ENCODE results near the gene SMCHD1. TPM values are rescaled to one million over a fixed set of nuclear protein-coding genes. Genes with fewer than 3 reads are reported as not detected.
A peak's percentile ranks its signal among the peaks of the same experiment; 100 is the strongest.

The SMCHD1 gene
- total RNA-seq, 4 donors from 2014 or later = 57.2 to 204 (median 105) TPM

DNA sequence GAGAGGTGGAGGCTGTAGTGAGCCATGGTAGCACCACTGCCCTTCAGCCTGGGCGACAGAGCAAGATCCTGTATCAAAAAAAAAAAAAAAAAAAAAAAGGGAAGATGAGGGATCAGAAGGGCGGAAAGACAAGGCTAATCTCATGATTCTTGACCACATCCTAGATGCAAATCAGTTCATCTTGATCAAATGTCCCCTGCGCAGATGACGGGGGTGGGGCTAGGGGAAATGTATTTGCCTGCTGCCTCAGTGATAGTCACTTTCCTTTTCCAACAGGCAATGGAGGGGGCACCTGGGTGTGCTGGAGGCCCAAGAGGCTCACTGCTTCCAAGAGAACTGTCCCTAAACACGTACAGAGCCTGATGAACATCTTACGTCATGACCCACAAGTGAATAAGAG is 187.6 kb downstream of the SMCHD1 start:
- Histone ChIP-seq H3K4me3 (no peak overlapping the region), H3K36me3 (no peaks in the 10 kb centered on the region), H3K27me3 (peaks cover 0 to 10% of the 10 kb centered on the region in 2 donors), H3K9me3 (no peaks in the 10 kb centered on the region), H3K4me1 (peaks cover 0 to 22% (median 5%) of the 10 kb centered on the region in 4 donors), H3K27ac (peak overlapping the region in 1 of 4 donors; percentile 3)
- DNase-seq = peak in 2 of 3 donors; percentile 70 to 78
- no peak for TF ChIP-seq POLR2A (IDR thresholded peaks at IDR 0.05)
- TF ChIP-seq, protein P1, sequence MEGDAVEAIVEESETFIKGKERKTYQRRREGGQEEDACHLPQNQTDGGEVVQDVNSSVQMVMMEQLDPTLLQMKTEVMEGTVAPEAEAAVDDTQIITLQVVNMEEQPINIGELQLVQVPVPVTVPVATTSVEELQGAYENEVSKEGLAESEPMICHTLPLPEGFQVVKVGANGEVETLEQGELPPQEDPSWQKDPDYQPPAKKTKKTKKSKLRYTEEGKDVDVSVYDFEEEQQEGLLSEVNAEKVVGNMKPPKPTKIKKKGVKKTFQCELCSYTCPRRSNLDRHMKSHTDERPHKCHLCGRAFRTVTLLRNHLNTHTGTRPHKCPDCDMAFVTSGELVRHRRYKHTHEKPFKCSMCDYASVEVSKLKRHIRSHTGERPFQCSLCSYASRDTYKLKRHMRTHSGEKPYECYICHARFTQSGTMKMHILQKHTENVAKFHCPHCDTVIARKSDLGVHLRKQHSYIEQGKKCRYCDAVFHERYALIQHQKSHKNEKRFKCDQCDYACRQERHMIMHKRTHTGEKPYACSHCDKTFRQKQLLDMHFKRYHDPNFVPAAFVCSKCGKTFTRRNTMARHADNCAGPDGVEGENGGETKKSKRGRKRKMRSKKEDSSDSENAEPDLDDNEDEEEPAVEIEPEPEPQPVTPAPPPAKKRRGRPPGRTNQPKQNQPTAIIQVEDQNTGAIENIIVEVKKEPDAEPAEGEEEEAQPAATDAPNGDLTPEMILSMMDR (IDR thresholded peaks at IDR 0.05) = no peak

DNA sequence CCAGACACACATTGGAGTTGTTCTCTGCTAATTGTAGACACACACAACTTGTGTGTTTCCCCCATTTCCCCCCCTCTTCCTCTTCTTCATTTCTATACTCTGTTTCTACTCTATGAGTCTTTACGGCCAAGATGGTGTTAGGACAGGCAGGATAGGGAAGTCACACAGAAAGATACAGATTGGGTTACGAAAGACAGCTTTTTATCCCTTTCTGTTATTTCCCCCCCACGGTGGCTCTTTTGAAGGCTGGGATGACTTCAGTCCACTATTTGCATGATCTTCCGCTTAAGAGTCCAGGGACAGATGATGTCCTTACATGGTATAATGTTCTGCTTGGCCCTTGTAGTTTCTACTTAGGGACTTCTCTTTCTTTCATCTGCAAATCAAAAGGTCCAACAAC is 189.6 kb downstream of the SMCHD1 start:
- Histone ChIP-seq H3K36me3 (no peaks in the 10 kb centered on the region), H3K4me3 (no peak overlapping the region), H3K27me3 (peaks cover 0 to 12% of the 10 kb centered on the region in 2 donors), H3K9me3 (no peaks in the 10 kb centered on the region), H3K4me1 (peaks cover 0 to 24% (median 5%) of the 10 kb centered on the region in 4 donors), H3K27ac (no peak overlapping the region)
- no peak for TF ChIP-seq POLR2A (IDR thresholded peaks at IDR 0.05)
- TF ChIP-seq, protein P1 (IDR thresholded peaks at IDR 0.05) = no peak
- peak in 1 of 3 donors; percentile 34 for DNase-seq

DNA sequence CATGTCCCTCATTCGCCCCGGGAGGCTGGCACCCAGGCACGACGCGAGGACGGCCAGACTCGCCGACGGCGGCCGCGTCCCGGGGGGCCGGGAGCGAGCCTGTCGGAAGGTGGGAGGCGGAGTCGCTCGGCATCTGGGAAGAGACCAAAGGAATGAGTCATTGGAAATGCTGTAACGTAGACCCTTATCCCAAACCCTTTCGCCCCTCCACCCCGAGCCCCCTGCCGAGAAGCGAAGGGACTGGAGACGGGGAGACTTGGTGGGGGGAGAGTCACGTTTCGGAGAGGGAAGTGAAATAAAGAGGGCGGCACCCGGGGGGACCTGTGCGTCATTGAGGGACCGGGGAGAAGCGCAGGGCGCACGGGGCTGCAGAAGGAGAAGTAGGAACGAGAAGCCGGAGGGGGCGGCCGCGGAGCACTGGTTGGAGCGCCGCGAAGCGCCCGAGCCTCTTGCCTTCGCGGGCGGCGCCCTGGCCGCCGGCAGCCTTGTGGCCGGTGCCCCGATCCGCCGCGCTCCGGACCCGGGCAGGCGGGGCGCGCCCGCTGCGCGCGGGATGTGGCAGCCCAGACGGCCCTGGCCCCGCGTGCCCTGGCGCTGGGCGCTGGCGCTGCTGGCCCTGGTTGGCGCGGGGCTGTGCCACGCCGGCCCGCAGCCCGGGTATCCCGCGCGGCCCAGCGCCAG is 191.2 kb downstream of the SMCHD1 start, which contains the start of gene EMILIN2:
Gene EMILIN2, plus strand, starts transcription at position 371 of the 681 bp plus-strand sequence. Its CDS starts 183 bp downstream, at position 554.
- Histone ChIP-seq H3K4me1 (peaks cover 0 to 24% (median 5%) of the 10 kb centered on the region in 4 donors), H3K27me3 (peaks cover 0 to 12% of the 10 kb centered on the region in 2 donors), H3K36me3 (no peaks in the 10 kb centered on the region), H3K27ac (peak within 1 kb of the TSS; percentile 42 to 72 (median 68)), H3K9me3 (no peaks in the 10 kb centered on the region), H3K4me3 (peak within 1 kb of the TSS; percentile 46 to 60 (median 54))
- TF ChIP-seq, protein P1 (IDR thresholded peaks at IDR 0.05) = no peak
- TF ChIP-seq POLR2A (IDR thresholded peaks at IDR 0.05) = no peak
- peak; percentile 58 to 89 (median 75) for DNase-seq

DNA sequence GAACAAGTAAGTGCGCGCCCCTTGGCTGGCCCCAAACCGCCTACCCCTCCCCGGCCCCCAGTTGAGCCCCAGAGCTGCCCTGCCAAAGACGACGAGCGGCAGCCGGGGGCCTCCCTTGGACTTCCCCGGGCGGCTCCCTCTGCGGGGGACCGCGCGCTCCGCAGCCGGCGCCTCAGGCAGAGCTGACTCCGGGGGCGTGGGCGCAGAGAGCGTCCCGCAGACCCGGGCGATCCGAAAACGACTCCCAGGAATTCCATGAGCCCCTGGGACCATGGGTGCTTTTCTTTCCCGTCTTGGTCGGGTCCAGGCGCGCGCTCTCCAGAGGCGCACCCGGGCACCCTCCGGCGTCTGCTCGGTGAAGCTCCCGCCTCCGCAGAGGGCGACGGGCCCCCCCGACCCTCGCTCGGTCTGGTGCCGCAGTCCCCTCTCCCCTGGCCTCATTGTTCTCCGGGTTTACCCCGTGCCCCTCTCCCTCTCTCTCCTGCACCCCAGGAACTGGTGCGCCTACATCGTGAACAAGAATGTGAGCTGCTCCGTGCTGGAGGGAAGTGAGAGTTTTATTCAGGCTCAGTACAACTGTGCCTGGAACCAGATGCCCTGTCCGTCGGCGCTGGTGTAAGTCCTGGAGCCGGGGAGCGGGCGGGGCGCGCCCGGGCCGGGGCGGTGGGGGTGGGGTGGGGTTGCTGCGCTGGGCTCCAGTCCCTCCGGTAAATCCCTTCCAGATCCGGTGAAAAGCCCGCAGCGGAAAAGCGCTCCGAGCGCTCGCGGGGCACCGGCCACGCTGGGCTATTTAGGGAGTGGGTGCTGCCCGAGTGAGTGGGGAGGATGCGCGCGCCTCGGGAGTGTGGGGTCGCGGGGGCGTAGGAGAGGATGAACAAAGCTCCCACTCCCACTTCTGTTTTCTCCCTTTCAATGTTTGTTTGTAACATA is 192.1 kb downstream of the SMCHD1 start:
- peaks cover 0 to 12% of the 10 kb centered on the region in 2 donors for H3K27me3 ChIP-seq
- TF ChIP-seq, protein P1 (IDR thresholded peaks at IDR 0.05) = no peak
- TF ChIP-seq POLR2A (IDR thresholded peaks at IDR 0.05) = no peak
- peak in 1 of 3 donors; percentile 55 for DNase-seq
- H3K36me3 ChIP-seq = no peaks in the 10 kb centered on the region
- H3K4me3 ChIP-seq = peak overlapping the region; percentile 46 to 60 (median 54)
- H3K27ac ChIP-seq = peak overlapping the region; percentile 36 to 72 (median 56)
- no peaks in the 10 kb centered on the region for H3K9me3 ChIP-seq
- peaks cover 0 to 24% (median 5%) of the 10 kb centered on the region in 4 donors for H3K4me1 ChIP-seq

All from Peyer's patch (tissue), 4 donors.